NCI-H1436 treated with DMSO at 0.1 percent for 48 hours (cell line): ENCODE data around the gene PPP4R4.
"Not testable (repeated sequence)": the region's sequence is repeated elsewhere in the genome, so short reads cannot be mapped to it uniquely, and the experiment has no call there.

Experiments
- DNase-seq: peaks from one replicate; lab custom pipeline; 2025; lab: John Stamatoyannopoulos, UW

Gene PPP4R4

DNA sequence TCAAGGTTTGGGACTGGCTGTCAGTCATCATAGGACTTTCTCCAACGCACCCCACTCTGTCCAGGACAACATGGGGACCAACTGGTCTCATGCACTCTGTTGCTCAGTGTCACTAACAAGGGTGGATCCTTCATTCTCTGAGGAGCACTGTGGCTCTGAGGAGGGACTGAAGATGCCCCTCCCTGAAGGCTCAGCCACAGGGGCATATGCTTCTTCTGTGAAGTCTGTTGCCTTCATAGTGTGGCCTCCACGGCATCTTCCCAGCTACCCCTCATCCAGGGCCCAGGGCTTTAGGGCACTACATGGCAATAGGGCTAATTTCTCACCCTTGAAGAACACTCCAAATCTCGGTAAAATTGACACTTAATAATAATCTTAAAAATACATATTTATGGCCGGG is 30.4 kb upstream of the PPP4R4 start:
- DNase-seq, result no peak

DNA sequence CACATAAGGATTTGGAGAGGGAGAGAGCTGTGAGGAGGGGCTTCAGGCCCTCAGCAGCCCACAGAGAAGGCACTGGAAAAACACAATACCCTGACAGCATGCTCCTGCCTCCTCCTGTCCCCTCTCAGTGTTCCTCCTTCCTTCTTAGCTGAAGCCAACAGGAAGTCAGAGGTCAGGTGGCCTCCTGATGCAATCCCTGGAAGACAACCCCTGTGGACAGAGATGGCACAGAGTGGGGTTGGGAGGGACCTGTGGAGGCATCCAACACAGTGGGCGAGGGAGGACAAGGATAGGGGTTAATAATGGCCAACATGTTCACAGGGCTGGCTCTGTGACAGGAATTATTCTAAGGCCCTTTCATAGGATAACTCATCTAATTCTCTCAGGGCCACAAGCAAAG is 29.4 kb upstream of the PPP4R4 start:
- DNase-seq, result no peak

DNA sequence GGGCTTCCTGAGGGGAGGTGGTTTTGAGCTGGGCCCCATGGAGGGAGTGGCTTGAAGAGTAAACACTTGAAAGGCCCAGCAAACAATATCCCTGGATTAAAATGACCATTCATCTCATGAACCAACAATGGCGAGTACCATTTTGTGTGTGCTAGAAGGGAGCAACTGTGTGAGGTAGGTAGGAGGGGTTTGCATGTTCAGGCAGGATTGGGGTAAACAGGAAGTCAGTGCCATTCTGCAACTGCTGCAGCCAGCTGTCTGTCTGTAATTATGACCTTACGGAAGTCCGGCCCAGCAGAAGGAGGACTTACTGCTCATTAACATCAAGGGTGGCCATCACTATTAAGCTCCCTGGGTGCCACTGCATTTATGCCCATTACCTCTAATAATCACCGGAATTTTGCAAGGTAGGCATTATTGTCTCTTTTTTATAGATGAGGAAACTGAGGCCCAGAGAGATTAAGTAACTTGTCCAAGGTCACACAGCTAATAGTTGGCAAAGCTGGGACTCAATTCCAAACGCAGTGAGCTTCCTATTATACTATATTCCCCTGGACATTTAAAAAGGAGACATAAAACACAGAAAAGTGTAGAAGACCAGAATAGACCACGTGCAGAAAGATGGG is 28.1 kb upstream of the PPP4R4 start:
- no peak for DNase-seq

DNA sequence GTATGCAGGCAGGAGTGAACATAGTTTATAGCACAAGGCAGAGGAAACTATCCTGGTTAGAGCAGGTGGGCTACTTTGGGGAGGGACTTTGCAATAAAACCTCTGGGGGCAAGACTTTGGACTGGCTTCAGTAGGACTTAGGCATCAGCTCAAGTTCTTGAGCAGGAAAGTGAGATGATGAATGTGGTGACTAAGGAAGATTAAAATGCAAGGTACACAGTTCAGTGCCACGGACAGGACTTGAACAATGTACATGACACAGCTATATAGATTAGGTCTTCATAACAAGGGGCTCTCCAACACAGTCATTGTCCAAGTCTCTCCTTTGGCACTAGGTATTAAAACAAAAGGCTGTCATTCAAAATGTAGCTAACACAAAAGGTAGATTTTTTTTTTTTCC is 21.4 kb upstream of the PPP4R4 start:
- no peak for DNase-seq

DNA sequence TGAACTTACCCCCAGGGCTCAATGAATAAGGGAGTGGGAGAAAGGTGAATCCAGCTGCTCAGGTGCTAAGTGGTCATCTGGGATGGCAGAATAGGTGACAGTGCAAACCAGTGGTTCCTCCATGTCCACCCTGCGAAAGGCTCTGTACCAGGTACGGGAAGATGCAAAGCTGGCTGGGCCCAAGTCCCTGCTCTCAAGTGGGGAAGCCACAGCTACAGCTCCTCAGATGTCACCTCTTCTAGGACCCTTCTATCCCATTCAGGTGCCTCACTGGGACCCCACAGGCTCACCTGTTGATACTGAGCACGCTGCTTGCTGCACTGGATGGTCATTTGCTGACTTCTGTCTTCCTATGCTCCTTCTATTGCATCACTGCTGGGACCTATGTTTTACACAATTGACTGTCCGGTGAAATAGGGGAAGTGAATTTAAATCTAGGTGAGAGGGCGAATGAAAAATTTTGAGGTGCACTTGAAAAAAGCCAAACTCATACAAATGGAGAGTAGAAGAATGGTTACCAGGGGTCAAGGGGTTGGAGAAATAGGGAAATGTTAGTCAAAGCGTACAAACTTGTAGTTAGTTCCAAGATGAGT is 20.3 kb upstream of the PPP4R4 start:
- no peak for DNase-seq

DNA sequence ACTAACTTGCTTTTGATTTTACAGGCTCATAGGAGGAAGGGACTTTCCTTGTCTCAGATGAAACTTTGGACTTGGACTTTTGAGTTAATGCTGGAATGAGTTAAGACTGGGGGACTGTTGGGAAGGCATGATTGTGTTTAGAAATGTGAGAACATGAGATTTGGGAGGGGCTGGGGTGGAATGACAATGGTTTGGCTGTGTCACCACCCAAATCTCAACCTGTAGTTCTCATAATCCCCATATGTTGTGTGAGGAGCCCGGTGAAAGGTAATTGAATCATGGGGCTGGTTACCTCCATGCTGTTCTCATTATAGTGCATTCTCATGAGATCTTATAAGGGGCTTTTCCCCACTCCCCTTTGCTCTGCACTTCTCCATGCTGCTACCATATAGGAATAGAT is 18.0 kb upstream of the PPP4R4 start:
- DNase-seq, result not testable (repeated sequence)

DNA sequence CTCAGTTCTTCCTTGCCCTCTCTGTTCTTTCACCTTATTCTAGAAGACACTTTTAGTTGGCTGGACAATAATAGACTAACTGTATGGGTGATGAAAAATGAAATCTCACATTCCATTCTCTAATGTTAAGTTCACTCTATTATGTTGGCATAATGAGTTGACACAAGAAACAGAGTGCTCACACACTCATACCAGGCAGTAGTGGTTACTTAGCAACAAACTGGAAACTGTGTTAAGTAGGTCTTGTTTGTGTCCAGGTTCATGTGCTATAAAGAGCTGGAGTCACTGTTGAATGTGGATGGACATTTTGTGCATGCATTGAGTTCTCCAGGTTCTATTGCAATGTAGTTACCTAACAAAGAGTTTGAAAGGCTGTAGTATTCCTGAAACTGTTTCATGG is 16.9 kb upstream of the PPP4R4 start:
- DNase-seq, result no peak

DNA sequence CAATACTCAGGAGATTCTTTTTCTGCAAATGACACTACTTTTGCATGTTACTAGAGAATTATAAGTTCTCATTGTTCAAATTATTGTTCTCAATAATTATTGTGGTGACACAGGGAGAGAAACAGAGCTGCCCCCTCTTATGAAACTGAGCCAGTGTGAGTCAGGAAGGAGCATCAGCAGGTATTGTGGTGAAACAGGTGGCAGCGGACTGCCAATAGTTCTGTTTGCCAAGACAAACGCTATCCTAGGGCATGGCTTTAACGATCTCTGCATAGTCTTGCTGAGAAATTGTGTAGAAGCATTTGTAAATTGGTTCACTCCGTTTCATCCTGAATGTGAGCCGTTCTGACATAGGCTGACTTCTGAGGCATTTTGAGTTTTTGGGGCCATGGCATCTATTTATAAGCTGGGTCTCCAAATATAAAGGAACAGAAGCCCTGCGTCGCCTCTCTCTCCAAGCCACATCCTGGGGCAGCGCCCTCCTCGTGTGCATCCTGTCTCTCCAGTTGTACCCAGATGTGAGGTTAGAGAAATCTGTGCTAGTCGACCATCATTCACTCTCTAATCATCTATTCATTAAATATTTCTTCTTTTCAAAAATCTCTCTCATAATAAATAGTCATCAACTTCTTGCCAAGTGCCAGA is 15.8 kb upstream of the PPP4R4 start:
- DNase-seq, result no peak

DNA sequence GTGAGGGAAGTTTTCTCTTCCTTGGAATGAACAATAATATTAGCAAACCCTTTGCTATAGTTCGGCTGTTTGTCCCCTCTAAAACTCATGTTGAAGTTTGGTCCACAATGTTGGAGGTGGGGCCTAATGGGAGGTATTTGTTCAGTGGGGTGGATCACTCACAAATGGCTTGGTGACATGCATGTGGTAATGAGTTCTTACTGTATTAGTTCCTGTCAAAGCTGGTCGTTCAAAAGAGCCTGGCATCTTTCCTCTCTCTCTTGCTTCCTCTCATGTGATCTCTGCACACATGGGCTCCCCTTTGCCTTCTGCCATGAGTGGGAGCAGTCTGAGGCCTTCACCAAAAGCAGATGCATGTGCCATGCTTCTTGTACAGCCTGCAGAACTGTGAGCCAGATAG is 13.1 kb upstream of the PPP4R4 start:
- DNase-seq, result no peak

DNA sequence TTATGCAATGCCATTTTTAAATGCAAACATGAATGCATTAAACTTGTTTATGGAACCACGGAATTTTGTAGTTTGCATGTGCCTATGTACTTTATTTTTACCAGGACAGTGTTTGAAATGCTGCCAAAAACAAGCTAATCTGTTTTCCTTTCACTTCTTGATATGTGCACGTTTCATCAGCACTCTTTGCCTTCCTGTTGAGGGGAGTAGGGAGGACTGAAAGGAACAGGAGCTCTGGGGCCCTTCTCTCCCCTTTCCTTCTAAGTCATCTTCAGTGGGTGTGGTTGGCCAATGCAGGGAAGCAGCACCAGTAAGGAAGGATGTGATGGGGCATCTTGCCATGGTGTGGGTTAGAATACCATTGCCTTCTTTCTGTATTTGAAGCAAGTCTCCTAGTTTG is 12.1 kb upstream of the PPP4R4 start:
- DNase-seq, result no peak

DNA sequence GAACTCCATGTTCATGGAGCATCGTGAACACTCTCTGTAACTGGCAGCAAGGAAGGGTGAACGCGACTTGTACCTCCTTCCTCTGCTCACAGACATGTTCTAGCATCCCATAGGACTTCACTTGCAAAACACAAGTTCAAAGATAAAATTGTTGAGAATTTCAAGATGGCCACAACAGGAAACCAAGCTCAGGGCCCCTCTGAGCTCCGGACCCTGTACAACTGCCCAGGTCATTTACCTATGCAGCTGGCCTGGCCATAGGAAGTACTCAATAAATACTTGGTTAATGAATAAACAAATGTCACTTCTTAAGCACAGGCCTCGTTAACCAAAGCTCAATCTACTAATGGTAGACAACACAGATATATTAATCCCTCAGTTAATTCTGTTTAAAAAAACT is 11.7 kb upstream of the PPP4R4 start:
- DNase-seq, result no peak

DNA sequence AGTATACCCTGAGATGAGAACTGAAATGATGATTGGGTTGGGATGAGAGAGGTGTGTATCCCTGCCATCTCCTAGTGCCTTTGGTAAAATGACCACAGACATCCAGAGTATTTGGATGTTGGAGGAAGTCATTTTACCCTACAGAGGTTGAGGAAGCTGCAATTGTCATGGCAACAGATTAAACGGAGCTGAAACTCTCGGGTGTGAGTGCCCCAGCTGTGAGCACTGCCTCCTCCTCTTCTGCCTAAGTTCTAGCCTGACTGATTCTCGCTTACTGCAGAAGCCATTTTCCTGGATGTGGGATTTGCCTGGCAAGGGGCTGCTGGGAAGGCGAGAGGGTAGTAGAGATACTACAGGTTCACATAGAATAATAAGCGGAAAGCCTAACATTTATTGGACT is 10.3 kb upstream of the PPP4R4 start:
- DNase-seq, result no peak

DNA sequence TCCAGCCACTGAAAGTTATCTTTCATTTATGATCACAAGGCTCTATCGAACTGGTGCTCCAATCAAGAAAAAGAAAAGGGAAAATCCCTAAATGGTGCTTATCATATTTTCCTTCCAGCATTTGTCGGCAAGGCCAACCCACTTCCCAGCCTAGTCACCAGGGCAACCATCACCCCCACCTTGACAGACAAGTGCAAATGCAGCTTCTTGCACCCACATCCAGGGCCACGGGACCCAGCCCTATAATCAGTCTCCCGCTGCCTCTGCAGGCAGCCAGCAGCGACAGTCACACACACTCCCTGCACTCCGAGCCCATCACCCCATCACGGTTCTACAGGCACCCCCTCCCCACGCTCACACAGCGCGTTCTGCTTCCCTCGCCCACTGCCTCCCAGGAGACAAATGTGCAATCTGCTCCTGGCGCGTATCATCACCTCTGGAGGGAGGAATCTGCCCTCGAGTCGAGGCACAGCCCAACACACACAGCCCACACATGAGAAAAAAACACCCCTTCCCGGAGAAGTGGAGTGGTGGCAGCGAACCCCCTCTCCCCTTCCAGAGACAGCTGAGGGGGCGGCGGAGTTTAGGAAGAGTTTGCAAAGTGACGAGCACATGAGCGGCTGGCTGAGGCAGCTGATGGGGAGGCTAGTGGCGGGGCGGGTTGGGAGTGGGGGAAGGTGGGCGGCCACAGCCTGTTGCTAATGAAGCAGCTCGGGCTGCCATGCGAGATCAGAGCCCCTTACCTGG is 9.3 kb upstream of the PPP4R4 start:
- no peak for DNase-seq

DNA sequence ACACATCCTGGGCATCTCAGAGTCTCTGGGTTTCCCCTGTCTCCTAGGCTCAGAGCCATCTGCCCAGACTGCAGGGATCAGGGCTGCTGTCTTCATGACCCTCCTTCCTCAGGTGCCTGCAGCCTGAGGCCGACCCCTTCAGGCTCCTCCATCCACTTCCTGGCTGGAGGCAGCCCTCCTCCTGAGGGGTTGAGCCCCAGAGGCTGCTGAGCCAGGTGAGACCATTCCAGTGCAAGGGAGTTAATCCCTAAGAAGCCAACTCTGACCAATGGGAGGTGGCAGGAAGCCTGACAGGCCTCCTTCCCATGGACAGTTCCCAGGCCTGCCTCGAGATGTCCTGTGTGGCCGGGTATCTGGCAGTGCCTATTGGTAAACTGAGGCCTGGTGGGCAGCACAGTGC is 8.4 kb upstream of the PPP4R4 start:
- no peak for DNase-seq

DNA sequence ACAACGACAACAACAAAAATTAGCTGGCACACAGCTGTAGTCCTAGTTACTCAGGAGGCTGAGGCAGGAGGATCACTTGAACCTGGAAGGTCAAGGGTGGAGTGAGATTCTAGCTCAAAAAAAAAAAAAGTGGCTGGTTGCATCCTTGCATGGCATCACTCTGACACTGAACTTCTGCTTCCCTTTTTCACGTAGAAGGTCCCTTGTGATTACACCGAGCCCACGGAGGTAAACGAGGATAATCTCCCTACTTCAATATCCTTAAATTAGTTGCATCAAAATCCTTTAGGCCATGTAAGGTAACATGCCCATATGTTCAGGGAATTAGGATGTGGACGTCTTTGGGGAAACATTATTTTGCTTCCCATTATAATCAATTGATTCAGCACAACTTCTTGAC is 4.0 kb upstream of the PPP4R4 start:
- DNase-seq, result no peak

DNA sequence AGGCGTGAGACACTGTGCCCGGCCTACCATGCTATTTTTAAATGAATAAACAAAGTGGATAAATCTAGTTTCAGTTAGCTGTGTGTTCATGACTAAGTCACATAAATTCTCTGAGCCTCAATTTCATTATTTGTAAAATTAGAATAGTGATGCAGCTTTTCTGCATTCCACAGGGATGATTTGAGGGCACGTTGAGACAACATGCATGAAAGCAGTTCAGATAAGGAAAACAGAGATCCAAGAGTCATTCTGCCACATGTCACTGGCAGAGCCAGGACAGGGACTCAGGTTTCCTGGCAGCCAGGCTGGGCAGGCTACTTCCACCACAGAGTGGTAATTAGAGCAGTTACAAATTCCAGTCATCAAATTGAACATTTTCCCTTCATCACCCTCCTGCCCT is 2.9 kb upstream of the PPP4R4 start:
- DNase-seq, result no peak

DNA sequence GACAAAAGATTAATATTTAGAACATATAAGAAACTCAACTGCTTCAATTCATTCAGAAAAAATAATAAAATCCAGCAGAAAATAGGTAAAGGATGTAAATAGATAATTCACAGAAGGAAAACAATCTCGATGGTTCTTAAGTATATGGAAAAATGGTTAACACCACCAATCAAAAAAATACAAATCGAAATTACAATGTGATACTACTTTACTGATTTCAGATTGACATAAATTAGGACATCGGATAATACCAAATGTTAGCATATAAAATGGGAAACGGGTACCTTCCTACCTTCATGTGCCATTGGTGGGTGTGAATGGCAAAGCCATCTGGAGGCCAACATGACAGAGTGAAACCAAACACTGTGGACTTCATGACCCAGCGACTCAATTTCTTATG is 1.6 kb upstream of the PPP4R4 start:
- DNase-seq, result no peak

DNA sequence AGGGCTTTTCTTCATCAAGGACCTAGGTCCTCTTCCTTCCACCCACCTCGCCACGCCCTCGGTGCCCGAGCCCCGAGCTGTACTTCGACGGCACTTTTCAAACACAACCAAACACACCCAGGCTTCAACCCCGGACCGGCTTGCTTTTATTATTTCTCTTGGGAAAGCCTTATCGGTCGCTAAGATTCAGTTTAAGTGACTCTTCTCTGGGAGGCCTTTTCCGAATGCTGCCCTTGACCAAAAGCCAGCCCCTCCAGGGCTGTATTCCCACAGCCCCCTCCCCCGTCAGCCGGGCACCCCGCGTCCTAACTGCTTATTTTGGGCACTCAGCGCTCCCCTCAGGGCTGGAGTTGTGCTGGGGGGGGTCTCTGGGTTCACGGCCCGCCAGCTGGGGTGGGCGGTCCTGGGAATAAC is 644 bp upstream of the PPP4R4 start:
- DNase-seq, result no peak

DNA sequence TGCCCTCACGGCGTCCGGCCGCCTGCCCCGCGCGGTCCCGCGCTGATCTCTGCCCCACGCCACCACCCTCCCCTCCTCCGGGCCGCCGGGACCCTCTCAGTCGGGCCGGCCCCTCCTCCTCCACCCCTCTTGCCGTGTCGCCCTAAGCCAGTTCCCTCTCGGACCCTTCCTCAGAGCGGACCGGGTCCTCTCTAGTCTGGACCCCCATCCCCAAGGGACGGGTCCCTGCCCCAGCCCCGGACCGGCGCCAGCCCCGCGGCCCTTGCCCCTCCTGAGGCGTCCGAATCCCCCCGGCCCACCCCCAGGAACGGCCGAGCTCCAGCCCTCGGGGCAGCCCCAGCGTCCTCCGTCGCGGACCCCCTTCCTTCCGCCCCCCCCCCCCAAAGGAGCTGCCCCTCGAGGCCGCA is 485 bp downstream of the PPP4R4 start:
- no peak for DNase-seq

DNA sequence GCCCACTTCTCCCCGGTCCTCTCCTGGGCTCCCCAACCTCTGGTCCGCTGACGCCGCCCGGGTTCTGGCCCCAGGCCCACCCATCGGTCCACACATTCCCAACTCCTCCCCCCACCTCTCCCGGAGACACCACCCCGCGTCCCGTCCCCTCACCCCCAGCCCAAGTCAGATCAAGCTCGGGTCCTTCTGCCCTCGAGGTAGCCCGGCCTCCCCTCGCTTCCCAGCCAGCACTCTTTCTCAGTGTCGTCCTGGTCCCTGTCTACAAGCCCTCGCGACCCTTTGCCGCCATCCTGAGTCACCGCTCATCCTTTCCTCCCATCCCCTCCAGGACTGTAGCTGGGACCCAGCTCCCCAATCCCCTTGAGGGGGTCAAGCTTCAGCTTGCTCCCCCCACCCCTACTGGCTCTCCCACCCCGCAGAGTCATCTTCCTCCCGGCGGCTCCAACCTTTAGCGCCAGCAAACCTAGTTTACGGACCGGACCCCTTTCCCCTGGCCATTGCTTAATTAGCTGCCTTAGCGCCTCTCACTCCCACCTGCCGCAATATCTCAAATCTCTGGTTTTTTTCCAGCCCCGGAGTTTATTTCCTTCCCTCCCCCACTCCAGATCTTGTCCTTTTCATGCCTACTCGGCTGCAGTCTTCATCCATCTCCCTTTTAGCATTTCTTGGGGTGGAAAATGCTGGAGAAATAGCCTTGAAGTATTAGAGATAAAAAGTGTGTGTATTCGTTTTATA is 1.1 kb downstream of the PPP4R4 start:
- no peak for DNase-seq

DNA sequence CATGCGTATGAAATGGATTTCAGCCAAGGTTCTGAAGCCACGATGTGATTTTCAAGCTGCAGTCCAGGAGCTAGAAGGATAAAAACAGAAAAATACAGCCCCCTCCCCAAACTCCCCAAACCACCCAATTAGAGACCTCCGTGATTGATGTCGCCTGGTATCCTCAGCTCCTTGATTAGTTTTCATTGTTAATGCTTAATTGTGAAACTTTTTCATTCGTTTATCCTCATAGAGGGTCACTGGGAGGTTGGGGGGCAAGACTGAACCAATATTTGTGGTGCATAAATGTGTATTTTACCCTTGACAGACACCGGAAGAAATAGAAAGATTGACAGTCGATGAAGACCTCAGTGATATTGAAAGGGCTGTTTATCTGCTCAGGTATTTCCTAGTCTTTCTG is 1.6 kb downstream of the PPP4R4 start:
- DNase-seq, result no peak

DNA sequence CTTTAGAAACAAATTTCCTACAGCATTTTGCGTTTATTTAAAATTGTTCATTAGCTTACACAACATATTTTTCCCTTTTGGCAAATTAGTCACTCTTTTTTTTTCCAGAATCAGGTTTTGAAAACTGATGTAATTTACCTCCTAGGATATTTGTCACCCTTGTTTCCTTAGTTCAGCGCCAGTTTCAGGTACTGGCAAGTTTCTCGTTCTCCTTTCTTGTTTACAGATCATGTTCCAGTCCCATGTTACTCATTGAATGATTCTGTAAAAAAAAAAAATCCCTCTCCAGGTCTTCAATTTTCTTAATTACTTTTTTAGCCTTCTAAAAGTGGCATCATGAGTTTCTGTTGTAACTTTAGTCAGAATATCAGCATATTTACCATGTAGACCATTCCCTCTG is 2.7 kb downstream of the PPP4R4 start:
- DNase-seq, result no peak

DNA sequence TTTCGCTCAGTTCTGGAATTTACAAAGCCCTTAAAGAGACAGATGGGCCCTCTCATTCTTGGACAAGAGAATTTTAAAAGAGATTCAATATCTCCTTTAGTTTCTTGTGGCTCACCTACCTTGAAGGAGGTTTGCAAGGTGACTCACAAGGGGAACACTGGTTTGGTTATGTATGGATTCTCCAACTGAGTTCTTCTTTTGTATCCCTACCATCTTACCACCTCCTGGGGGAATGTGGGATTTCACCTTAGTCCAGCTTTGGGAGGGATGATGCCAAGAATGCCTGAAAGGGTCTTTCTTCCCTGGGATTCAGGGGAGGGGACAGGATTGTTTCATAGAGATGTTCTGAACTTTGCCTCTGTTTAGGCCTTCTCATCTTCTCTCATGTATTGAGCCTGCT is 3.7 kb downstream of the PPP4R4 start:
- no peak for DNase-seq
